ENCODE data around the gene EXOC3L1.
A peak's percentile ranks its signal among the peaks of the same experiment; 100 is the strongest.

Gene EXOC3L1

GRCh38 chr16:67230809-67231660 is 41.1 kb upstream of the EXOC3L1 start:
- H3K9ac ChIP-seq = no peak overlapping the region
- peaks cover 81% of the 10 kb centered on the region for H3K36me3 ChIP-seq
- H3K4me2 ChIP-seq = no peak overlapping the region
- H3K27ac ChIP-seq = no peak overlapping the region
- H3K27me3 ChIP-seq = no peaks in the 10 kb centered on the region
- H4K20me1 ChIP-seq = peaks cover 40% of the 10 kb centered on the region
- TF ChIP-seq Cebpa-rat (IDR thresholded peaks at IDR 0.05) = no peak
- peaks cover 38% of the 10 kb centered on the region for H3K4me1 ChIP-seq
- no peak overlapping the region for H3K4me3 ChIP-seq
- no peaks in the 10 kb centered on the region for H3K9me3 ChIP-seq

GRCh38 chr16:67229906-67230808 is 40.2 kb upstream of the EXOC3L1 start:
- no peak overlapping the region for H3K4me3 ChIP-seq
- no peak overlapping the region for H3K9ac ChIP-seq
- H3K27me3 ChIP-seq = no peaks in the 10 kb centered on the region
- no peak overlapping the region for H3K4me2 ChIP-seq
- H4K20me1 ChIP-seq = peaks cover 40% of the 10 kb centered on the region
- no peak overlapping the region for H3K27ac ChIP-seq
- no peak for TF ChIP-seq Cebpa-rat (IDR thresholded peaks at IDR 0.05)
- H3K36me3 ChIP-seq = peaks cover 72% of the 10 kb centered on the region
- H3K4me1 ChIP-seq = peaks cover 38% of the 10 kb centered on the region
- H3K9me3 ChIP-seq = no peaks in the 10 kb centered on the region

DNA sequence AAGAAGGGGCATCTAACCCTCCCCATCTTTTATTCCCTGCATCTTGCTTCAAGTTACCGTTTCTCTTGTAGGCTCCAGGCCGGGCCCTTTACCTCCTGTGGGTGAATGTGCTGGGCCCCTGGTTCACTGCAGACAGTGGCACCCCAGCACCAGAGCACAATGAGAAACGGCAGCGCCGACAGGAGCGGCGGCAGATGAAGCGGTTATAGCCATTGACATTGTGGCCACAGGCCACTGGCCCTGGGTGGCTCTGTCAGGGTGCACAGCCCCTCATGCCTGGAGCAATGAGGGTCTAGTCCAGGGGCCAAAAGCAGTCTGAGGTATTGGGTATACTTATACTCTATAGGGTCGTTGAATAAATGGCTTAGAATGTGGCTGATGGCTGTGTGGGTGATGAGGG is 39.0 kb upstream of the EXOC3L1 start:
- no peak overlapping the region for H3K4me2 ChIP-seq
- H3K9me3 ChIP-seq = no peaks in the 10 kb centered on the region
- H4K20me1 ChIP-seq = peaks cover 40% of the 10 kb centered on the region
- no peak overlapping the region for H3K27ac ChIP-seq
- H3K4me3 ChIP-seq = no peak overlapping the region
- no peak for TF ChIP-seq Cebpa-rat (IDR thresholded peaks at IDR 0.05)
- H3K4me1 ChIP-seq = peaks cover 26% of the 10 kb centered on the region
- H3K36me3 ChIP-seq = peaks cover 60% of the 10 kb centered on the region
- H3K9ac ChIP-seq = no peak overlapping the region
- H3K27me3 ChIP-seq = no peaks in the 10 kb centered on the region

DNA sequence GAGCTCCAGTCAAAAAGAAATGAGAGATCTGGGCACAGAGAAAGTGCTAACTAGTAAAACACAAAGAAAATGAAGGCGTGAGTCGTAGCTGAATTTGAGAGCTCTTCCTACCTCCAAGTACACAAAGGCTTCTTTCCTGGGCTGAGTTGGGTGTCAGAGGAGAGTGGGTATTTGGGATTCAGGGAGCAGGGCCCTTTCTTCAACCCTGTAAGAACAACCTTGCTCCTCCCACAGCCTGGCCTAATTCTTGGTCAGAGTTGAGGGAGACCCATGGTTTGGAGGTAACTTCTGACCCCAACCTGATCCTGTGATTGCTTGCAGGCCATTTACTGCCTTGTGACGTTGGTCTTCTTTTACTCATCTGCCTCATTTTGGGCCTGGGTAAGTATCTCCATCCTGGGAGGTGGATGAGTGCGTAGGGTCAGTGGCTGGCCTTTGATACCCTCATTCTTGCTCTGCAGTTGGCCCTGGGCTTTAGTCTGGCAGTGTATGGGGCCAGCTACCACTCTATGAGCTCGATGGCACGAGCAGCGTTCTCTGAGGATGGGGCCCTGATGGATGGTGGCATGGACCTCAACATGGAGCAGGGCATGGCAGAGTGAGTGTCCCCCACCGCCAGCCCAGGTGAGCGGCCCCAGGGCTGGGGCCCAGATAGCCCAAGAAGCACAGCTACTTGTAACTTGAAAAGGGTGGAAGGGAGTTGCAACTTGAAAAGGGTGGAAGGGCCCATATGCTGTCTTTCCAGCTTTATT is 38.3 kb upstream of the EXOC3L1 start:
- Histone ChIP-seq H3K9me3 (no peaks in the 10 kb centered on the region), H3K4me3 (peak overlapping the region; percentile 87), H3K36me3 (peaks cover 54% of the 10 kb centered on the region), H3K4me2 (peak overlapping the region; percentile 95), H4K20me1 (peaks cover 40% of the 10 kb centered on the region), H3K9ac (peak overlapping the region; percentile 86), H3K4me1 (peaks cover 26% of the 10 kb centered on the region), H3K27ac (no peak overlapping the region), H3K27me3 (no peaks in the 10 kb centered on the region)
- no peak for TF ChIP-seq Cebpa-rat (IDR thresholded peaks at IDR 0.05)

GRCh38 chr16:67227567-67227921 is 37.6 kb upstream of the EXOC3L1 start:
- Histone ChIP-seq H3K4me1 (peaks cover 26% of the 10 kb centered on the region), H3K4me3 (peak overlapping the region; percentile 87), H3K9me3 (no peaks in the 10 kb centered on the region), H3K36me3 (peaks cover 47% of the 10 kb centered on the region), H3K4me2 (peak overlapping the region; percentile 95), H3K9ac (peak overlapping the region; percentile 86), H3K27ac (peak overlapping the region; percentile 84), H4K20me1 (peaks cover 40% of the 10 kb centered on the region), H3K27me3 (no peaks in the 10 kb centered on the region)
- TF ChIP-seq Cebpa-rat (IDR thresholded peaks at IDR 0.05) = no peak

- H3K4me3 ChIP-seq = peak within 1 kb of the TSS; percentile 87
- peak within 1 kb of the TSS; percentile 95 for H3K4me2 ChIP-seq
- no peaks in the 10 kb centered on the region for H3K27me3 ChIP-seq
- H3K36me3 ChIP-seq = peaks cover 42% of the 10 kb centered on the region
- H3K9me3 ChIP-seq = no peaks in the 10 kb centered on the region
- TF ChIP-seq Cebpa-rat (IDR thresholded peaks at IDR 0.05) = no peak
- H4K20me1 ChIP-seq = peaks cover 40% of the 10 kb centered on the region
- peak within 1 kb of the TSS; percentile 86 for H3K9ac ChIP-seq
- peaks cover 26% of the 10 kb centered on the region for H3K4me1 ChIP-seq
- peak within 1 kb of the TSS; percentile 84 for H3K27ac ChIP-seq
Observed at GRCh38 chr16:67226804-67227566, 37.0 kb upstream of the EXOC3L1 start, which contains the start of gene TMEM208. TMEM208 (plus strand) TSS chr16:67227130; CDS start chr16:67227219, 89 bp downstream.

DNA sequence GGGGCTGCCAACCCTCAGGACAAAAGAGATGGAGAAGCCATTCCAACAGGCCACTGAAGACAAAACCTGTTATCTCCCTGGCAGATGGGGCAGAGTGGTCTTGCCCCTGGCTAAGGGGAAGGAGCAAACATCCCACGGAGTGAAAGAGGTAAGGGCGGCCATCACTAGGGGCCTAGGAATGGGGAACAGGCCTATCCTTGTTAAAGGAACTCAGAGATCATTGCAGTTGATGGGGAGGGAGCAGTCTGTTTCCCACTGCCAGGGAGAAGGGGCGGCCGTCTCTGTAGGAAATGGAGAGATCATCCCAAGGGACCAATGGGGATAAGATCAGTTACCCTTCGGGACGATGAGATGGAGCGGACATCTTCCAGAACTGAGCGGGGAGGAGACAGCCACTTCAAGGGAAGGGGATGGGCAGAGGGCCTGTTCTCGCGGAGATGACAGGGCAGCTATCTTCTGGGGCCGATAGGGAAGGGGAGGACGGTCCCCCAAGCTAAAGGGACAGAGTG is 36.4 kb upstream of the EXOC3L1 start:
- H3K9me3 ChIP-seq = no peaks in the 10 kb centered on the region
- peak overlapping the region; percentile 91 for H3K4me2 ChIP-seq
- TF ChIP-seq Cebpa-rat (IDR thresholded peaks at IDR 0.05) = no peak
- H3K27me3 ChIP-seq = no peaks in the 10 kb centered on the region
- H4K20me1 ChIP-seq = peaks cover 40% of the 10 kb centered on the region
- peaks cover 28% of the 10 kb centered on the region for H3K4me1 ChIP-seq
- peak overlapping the region; percentile 86 for H3K9ac ChIP-seq
- peaks cover 35% of the 10 kb centered on the region for H3K36me3 ChIP-seq
- peak overlapping the region; percentile 84 for H3K27ac ChIP-seq
- peak overlapping the region; percentile 87 for H3K4me3 ChIP-seq

- Histone ChIP-seq H3K27ac (no peak overlapping the region), H3K9ac (no peak overlapping the region), H3K4me3 (no peak overlapping the region), H4K20me1 (peaks cover 19% of the 10 kb centered on the region), H3K4me2 (no peak overlapping the region), H3K9me3 (no peaks in the 10 kb centered on the region), H3K4me1 (peaks cover 51% of the 10 kb centered on the region), H3K27me3 (no peaks in the 10 kb centered on the region), H3K36me3 (peaks cover 12% of the 10 kb centered on the region)
- TF ChIP-seq Cebpa-rat (IDR thresholded peaks at IDR 0.05) = no peak
Observed at GRCh38 chr16:67223992-67224391, 34.1 kb upstream of the EXOC3L1 start.

All from BLaER1 (cell line).